Measurements from ENCODE around the gene EPB41L3.
"Not testable (repeated sequence)": the region's sequence is repeated elsewhere in the genome, so short reads cannot be mapped to it uniquely, and the experiment has no call there.

EPB41L3 gene

DNA sequence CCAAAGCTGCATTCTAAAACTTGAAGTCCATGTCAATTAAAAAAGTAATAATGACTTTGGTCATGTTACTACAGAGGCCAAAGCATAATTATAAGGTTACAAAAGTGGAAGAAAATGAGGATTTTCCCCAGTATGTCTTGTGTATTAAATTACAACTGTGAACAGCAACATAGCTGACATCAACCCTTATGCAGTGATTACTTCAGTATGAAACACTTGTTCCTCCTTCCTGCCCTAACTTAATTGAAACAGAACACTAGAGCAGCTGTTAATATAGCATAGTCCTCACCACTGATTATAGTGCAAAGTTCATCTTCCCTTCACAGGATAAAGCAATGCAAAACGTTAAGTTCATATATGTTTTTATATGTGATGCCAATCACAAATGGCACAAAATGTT lies 29.9 kb downstream of the EPB41L3 start:
- TF ChIP-seq CTCF (IDR thresholded peaks at IDR 0.05): no peak
- H3K27ac ChIP-seq: no peak overlapping the region

DNA sequence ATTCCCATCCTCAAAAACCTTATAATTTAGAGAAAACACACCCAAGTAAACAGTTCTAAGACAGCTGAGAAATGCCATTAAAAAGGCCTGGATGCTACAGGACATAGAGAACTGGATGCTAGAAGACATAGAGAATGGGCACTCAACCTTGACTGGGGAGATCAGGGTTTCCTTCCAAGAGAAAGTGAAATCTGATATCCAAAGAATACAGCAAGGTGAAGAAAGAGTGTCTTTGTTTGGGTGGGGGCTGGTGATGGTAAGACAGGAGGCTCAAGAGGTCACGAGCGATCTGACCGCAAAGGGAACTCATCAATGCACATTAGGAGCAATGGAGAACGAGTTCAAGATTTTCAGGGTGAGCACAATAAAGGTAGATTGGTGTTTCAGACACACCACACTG lies 31.6 kb downstream of the EPB41L3 start:
- no peaks in the 10 kb centered on the region for H3K9me3 ChIP-seq (ENCODE audit: control insufficient read depth, low read length)
- no peak overlapping the region for H3K4me2 ChIP-seq (ENCODE audit: low read length)
- TF ChIP-seq CTCF (IDR thresholded peaks at IDR 0.05): no peak
- H3K9ac ChIP-seq: no peak overlapping the region
- peaks cover 38% of the 10 kb centered on the region for H3K4me1 ChIP-seq
- no peak overlapping the region for H2AFZ ChIP-seq
- peaks cover 55% of the 10 kb centered on the region for H3K79me2 ChIP-seq
- no peaks in the 10 kb centered on the region for H3K36me3 ChIP-seq (ENCODE audit: control insufficient read depth, insufficient read depth, low read length)
- no peaks in the 10 kb centered on the region for H3K27me3 ChIP-seq (ENCODE audit: control insufficient read depth, insufficient read depth, low read length)
- no peak overlapping the region for H3K4me3 ChIP-seq (ENCODE audit: low read depth, low read length)
- H3K27ac ChIP-seq: no peak overlapping the region

More for the DNA sequence above, 29.9 kb downstream of the EPB41L3 start:
- Histone ChIP-seq H3K79me2 (peaks cover 59% of the 10 kb centered on the region), H3K36me3 (ENCODE audit: control insufficient read depth, insufficient read depth, low read length) (no peaks in the 10 kb centered on the region), H3K4me2 (ENCODE audit: low read length) (no peak overlapping the region), H3K4me3 (ENCODE audit: low read depth, low read length) (no peak overlapping the region), H3K9ac (no peak overlapping the region), H3K4me1 (peaks cover 38% of the 10 kb centered on the region), H2AFZ (no peak overlapping the region), H3K27me3 (ENCODE audit: control insufficient read depth, insufficient read depth, low read length) (no peaks in the 10 kb centered on the region), H3K9me3 (ENCODE audit: control insufficient read depth, low read length) (no peaks in the 10 kb centered on the region)

- not testable (repeated sequence) for H3K4me3 ChIP-seq (ENCODE audit: low read depth, low read length); H3K9me3 ChIP-seq (ENCODE audit: control insufficient read depth, low read length); H3K27me3 ChIP-seq (ENCODE audit: control insufficient read depth, insufficient read depth, low read length); H3K36me3 ChIP-seq (ENCODE audit: control insufficient read depth, insufficient read depth, low read length); H3K27ac ChIP-seq; H3K4me2 ChIP-seq (ENCODE audit: low read length); H3K9ac ChIP-seq; H2AFZ ChIP-seq
- H3K4me1 ChIP-seq: peaks cover 36% of the 10 kb centered on the region
- peaks cover 57% of the 10 kb centered on the region for H3K79me2 ChIP-seq
Measured at GRCh38 chr18:5511541-5511940, 32.3 kb downstream of the EPB41L3 start.

DNA sequence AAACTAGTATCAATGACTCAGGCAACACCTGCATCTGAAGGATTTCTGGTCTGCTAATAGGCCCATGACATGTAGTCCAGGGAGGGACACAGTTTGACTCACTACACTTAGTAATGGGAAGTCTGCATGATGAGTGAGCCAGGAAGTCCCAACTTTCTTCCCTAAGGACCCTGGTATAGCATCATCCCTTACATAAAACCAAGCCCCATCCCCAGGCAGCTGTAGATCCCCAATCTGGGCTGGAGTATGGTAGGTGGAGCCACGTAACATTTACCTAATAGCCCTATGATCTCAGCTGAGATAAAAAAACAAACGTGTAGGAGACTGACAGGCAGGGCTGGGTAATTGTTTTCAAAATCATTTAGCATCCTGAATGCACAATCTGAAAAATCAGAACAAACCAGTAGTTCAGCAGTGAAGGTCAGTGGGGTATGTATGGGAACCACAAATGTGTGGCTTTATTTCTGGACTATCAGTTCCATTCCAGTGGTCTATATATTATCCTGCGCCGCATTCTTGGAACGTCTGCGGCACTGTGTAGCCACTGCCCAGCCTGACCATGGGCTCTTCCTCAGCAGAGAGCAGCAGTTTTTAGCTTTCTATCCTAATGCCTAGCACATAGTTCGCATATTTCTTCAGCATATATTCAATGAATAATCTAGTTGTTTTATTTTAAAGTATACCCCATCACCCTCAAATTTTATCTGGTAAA lies 33.5 kb downstream of the EPB41L3 start:
- no peak overlapping the region for H3K4me2 ChIP-seq (ENCODE audit: low read length)
- no peak overlapping the region for H3K27ac ChIP-seq
- no peaks in the 10 kb centered on the region for H3K9me3 ChIP-seq (ENCODE audit: control insufficient read depth, low read length)
- H3K9ac ChIP-seq: no peak overlapping the region
- no peak overlapping the region for H3K4me3 ChIP-seq (ENCODE audit: low read depth, low read length)
- H3K4me1 ChIP-seq: peaks cover 36% of the 10 kb centered on the region
- H3K79me2 ChIP-seq: peaks cover 68% of the 10 kb centered on the region
- no peak for TF ChIP-seq CTCF (IDR thresholded peaks at IDR 0.05)
- H3K36me3 ChIP-seq (ENCODE audit: control insufficient read depth, insufficient read depth, low read length): no peaks in the 10 kb centered on the region
- H3K27me3 ChIP-seq (ENCODE audit: control insufficient read depth, insufficient read depth, low read length): no peaks in the 10 kb centered on the region
- H2AFZ ChIP-seq: no peak overlapping the region

- Histone ChIP-seq H3K79me2 (peaks cover 74% of the 10 kb centered on the region), H2AFZ (no peak overlapping the region), H3K36me3 (ENCODE audit: control insufficient read depth, insufficient read depth, low read length) (no peaks in the 10 kb centered on the region), H3K9me3 (ENCODE audit: control insufficient read depth, low read length) (no peaks in the 10 kb centered on the region), H3K9ac (no peak overlapping the region), H3K4me2 (ENCODE audit: low read length) (no peak overlapping the region), H3K4me3 (ENCODE audit: low read depth, low read length) (no peak overlapping the region), H3K27me3 (ENCODE audit: control insufficient read depth, insufficient read depth, low read length) (no peaks in the 10 kb centered on the region), H3K4me1 (peaks cover 36% of the 10 kb centered on the region), H3K27ac (no peak overlapping the region)
- TF ChIP-seq CTCF (IDR thresholded peaks at IDR 0.05): no peak
Measured at GRCh38 chr18:5508821-5509220, 35.0 kb downstream of the EPB41L3 start.
